ENCODE data around the gene PHPT1.

- TF ChIP-seq CTCF (IDR thresholded peaks at IDR 0.05; ENCODE audit: low read length) (no peak), EZH2 (IDR thresholded peaks at IDR 0.05; ENCODE audit: borderline replicate concordance, low read length) (no peak)
Observed at GRCh38 chr9:136847088-136847825, 2.0 kb upstream of the PHPT1 start.
